HEK293 (cell line): ENCODE measurements around the gene PRR33.
A peak's percentile ranks its signal among the peaks of the same experiment; 100 is the strongest.

Source experiments
- CTCF ChIA-PET: fragments of 350-600 bp; formaldehyde crosslinking; extraction: SDS; loops from one replicate; lab custom pipeline; 2021; ENCODE audit warnings: antibody characterized with exemption; lab: Yijun Ruan, JAX
- POLR2A ChIA-PET: fragments of 300-600 bp; formaldehyde crosslinking; extraction: SDS; loops from one replicate; lab custom pipeline; 2020; ENCODE audit warnings: antibody characterized with exemption, inconsistent platforms; lab: Yijun Ruan, JAX
- H3K27ac ChIP-seq: fragments of 200-500 bp; sonication (Bioruptor generic); 2 replicates; pipeline ENCODE4 v1.5.1; 2014; ENCODE audit warnings: low read depth, low read length, control low read depth, inconsistent platforms; ENCODE audit errors: extremely low read depth
- H3K36me3 ChIP-seq, 2 experiments: fragments of 200-500 bp in 1 of 2; sonication (Bioruptor generic) in 1 of 2; 1 replicate in 1 of 2; 2 replicates in 1 of 2; pipeline ENCODE4 v1.5.1; 2014 to 2017; ENCODE audit warnings: inconsistent platforms in 2 of 2, low read length in 2 of 2; ENCODE audit not compliant: control insufficient read depth in 2 of 2, insufficient read depth in 1 of 2
- H3K4me1 ChIP-seq: fragments of 200-500 bp; sonication (Bioruptor generic); 2 replicates; pipeline ENCODE4 v1.5.1; 2014; ENCODE audit warnings: mild to moderate bottlenecking, low read length, inconsistent platforms; ENCODE audit not compliant: control insufficient read depth, insufficient read depth
- H3K4me3 ChIP-seq: 2 replicates; pipeline ENCODE4 v1.5.1; 2011; ENCODE audit warnings: low read depth, mild to moderate bottlenecking, control low read depth, low read length, moderate library complexity
- H3K9me3 ChIP-seq: fragments of 200-500 bp; sonication (Bioruptor generic); 2 replicates; pipeline ENCODE4 v1.5.1; 2014; ENCODE audit warnings: low read depth, low read length, inconsistent platforms; ENCODE audit not compliant: control insufficient read depth, insufficient read depth
- GLIS1 ChIP-seq: fragments of 450-650 bp; formaldehyde crosslinking; IDR thresholded peaks from 2 replicates; pipeline ENCODE4 v1.5.1; 2016; ENCODE audit warnings: missing biosample characterization, missing genetic modification characterization
- GLIS2 ChIP-seq: fragments of 450-650 bp; formaldehyde crosslinking; IDR thresholded peaks from 2 replicates; pipeline ENCODE4 v1.5.1; 2016; ENCODE audit warnings: missing biosample characterization, missing genetic modification characterization
- PBX3 ChIP-seq: sonication (generic); formaldehyde crosslinking; IDR thresholded peaks from 2 replicates; pipeline ENCODE4 v1.8.1; 2022; ENCODE audit warnings: mild to moderate bottlenecking, moderate library complexity, missing genetic modification reagents
- ZIC2 ChIP-seq: fragments of 450-650 bp; formaldehyde crosslinking; IDR thresholded peaks from 2 replicates; pipeline ENCODE4 v1.5.1; 2016; ENCODE audit warnings: missing biosample characterization, missing genetic modification characterization
- ZNF138 ChIP-seq: fragments of 450-650 bp; formaldehyde crosslinking; IDR thresholded peaks from 2 replicates; pipeline ENCODE4 v1.5.1; 2016; ENCODE audit warnings: missing biosample characterization, missing genetic modification characterization, borderline replicate concordance
- ZNF248 ChIP-seq: fragments of 450-650 bp; formaldehyde crosslinking; IDR thresholded peaks from 2 replicates; pipeline ENCODE4 v1.5.1; 2017; ENCODE audit warnings: missing biosample characterization, missing genetic modification characterization
- ZNF350 ChIP-seq: fragments of 450-650 bp; formaldehyde crosslinking; IDR thresholded peaks from 2 replicates; pipeline ENCODE4 v1.5.0; 2017; ENCODE audit warnings: missing biosample characterization, mild to moderate bottlenecking, missing genetic modification characterization
- ZNF354C ChIP-seq: fragments of 450-650 bp; formaldehyde crosslinking; IDR thresholded peaks from 2 replicates; pipeline ENCODE4 v1.5.1; 2016; ENCODE audit warnings: missing biosample characterization, missing genetic modification characterization, low read depth, borderline replicate concordance
- ZNF37A ChIP-seq: fragments of 450-650 bp; IDR thresholded peaks from 2 replicates; pipeline ENCODE4 v1.5.1; 2018; ENCODE audit warnings: missing biosample characterization, missing genetic modification characterization
- ZNF423 ChIP-seq: fragments of 450-650 bp; formaldehyde crosslinking; IDR thresholded peaks from 2 replicates; pipeline ENCODE4 v1.5.1; 2016; ENCODE audit warnings: missing biosample characterization, missing genetic modification characterization
- ZNF433 ChIP-seq: fragments of 450-650 bp; formaldehyde crosslinking; IDR thresholded peaks from 2 replicates; pipeline ENCODE4 v1.5.1; 2016; ENCODE audit warnings: missing biosample characterization, missing genetic modification characterization, low read depth
- TF ChIP-seq, protein P1 (sequence below): fragments of 450-650 bp; formaldehyde crosslinking; IDR thresholded peaks from 2 replicates; pipeline ENCODE4 v1.5.1; 2016; ENCODE audit warnings: missing biosample characterization, missing genetic modification characterization, borderline replicate concordance
- TF ChIP-seq, protein P2 (sequence below): fragments of 450-650 bp; formaldehyde crosslinking; IDR thresholded peaks from 2 replicates; pipeline ENCODE4 v1.5.1; 2016; ENCODE audit warnings: missing biosample characterization, missing genetic modification characterization, borderline replicate concordance

PRR33 gene

DNA sequence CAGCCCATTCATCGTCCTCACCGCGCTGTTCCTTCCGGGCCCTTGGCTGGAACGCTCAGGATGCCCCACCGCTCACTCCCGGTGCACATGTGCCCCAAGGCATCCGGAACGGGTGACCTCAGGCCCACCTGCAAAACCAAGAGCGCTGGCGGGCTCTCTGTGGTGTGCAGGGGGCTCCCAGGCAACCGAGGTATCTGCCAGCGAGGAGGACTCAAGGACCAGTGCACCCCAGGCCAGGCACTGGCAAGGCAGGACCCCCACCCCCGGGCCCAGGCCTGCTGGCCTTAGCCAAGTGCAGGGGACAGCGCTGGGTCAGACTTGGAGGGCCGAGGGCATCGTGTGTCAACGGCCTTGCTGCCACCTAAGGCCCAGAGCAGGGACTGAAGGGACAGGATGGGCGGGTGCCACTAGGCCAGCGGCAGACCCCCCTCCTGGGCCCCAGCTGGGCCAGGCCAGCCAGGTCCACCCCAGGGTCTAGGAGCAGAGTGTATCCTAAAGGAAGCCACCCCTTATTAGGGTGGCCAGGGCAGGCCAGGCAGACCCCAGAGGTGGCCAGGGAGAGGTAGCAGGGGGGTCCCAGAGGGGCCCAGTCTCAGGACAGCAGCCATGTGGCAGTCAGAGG lies 36.3 kb upstream of the PRR33 start:
- TF ChIP-seq ZNF248 (tag by site-specific recombination), result no peak
- TF ChIP-seq ZNF37A (tag by site-specific recombination), result no peak
- TF ChIP-seq GLIS2 (tag by site-specific recombination), result 0 out of 2 replicates have a peak, but pooled peaks have one; percentile 14
- Histone ChIP-seq H3K9me3 (no peaks in the 10 kb centered on the region), H3K36me3 (no peaks in the 10 kb centered on the region), H3K4me3 (no peak overlapping the region), H3K27ac (no peak overlapping the region), H3K4me1 (no peaks in the 10 kb centered on the region)
- ChIA-PET CTCF (no interaction called here), POLR2A (no interaction called here)

DNA sequence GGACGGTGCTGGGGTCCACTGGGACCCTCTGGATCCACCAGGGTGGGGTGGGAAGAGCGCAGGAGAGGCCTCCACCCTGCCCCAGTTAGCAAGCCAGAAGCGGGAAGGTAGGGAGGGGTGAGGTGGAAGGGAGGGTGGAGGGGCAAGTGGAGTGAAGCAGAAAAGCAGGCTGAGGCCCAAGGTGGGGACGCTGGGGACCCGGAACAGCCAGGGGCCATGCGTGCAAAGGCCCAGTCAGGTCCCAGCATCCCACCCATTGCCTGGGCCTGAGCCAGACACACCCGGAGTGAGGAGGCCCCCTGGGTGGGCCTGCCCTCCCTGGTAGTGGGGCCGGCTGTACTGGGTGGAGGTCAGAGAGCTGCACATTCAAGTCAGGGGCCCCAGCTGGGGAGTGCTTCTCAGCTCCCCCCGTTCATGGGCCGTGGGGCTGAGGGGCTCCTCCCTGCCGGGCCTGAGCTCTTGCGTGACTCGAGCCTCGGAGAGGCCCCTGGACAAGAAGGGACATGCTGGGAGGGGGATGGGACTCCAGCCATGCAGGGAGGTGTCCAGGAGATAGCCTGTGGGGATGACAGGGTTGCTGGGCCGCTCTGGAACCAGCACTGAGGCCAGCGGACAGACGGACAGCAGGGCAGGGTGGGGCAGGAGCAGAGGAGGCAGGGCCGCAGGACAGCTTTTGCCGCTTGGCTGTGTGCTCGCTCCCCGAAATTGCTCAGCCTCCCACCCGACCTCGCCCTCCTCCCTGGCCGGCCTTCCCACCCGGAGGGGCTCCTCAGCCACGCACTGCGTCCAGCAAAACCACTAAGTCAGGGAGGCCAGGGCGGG lies 35.5 kb upstream of the PRR33 start:
- POLR2A ChIA-PET, result no interaction called here
- Histone ChIP-seq H3K4me3 (no peak overlapping the region), H3K9me3 (no peaks in the 10 kb centered on the region), H3K4me1 (no peaks in the 10 kb centered on the region), H3K27ac (no peak overlapping the region), H3K36me3 (no peaks in the 10 kb centered on the region)
- CTCF ChIA-PET, result no interaction called here
- TF ChIP-seq ZNF138, result no peak
- 0 out of 2 replicates have a peak, but pooled peaks have one; percentile 10 for TF ChIP-seq GLIS1 (tag by site-specific recombination)
- no peak for TF ChIP-seq ZNF423 (tag by site-specific recombination)
- TF ChIP-seq, protein P1, sequence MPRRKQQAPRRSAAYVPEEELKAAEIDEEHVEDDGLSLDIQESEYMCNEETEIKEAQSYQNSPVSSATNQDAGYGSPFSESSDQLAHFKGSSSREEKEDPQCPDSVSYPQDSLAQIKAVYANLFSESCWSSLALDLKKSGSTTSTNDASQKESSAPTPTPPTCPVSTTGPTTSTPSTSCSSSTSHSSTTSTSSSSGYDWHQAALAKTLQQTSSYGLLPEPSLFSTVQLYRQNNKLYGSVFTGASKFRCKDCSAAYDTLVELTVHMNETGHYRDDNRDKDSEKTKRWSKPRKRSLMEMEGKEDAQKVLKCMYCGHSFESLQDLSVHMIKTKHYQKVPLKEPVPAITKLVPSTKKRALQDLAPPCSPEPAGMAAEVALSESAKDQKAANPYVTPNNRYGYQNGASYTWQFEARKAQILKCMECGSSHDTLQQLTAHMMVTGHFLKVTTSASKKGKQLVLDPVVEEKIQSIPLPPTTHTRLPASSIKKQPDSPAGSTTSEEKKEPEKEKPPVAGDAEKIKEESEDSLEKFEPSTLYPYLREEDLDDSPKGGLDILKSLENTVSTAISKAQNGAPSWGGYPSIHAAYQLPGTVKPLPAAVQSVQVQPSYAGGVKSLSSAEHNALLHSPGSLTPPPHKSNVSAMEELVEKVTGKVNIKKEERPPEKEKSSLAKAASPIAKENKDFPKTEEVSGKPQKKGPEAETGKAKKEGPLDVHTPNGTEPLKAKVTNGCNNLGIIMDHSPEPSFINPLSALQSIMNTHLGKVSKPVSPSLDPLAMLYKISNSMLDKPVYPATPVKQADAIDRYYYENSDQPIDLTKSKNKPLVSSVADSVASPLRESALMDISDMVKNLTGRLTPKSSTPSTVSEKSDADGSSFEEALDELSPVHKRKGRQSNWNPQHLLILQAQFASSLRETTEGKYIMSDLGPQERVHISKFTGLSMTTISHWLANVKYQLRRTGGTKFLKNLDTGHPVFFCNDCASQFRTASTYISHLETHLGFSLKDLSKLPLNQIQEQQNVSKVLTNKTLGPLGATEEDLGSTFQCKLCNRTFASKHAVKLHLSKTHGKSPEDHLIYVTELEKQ (tag by site-specific recombination), result no peak
- no peak for TF ChIP-seq ZNF350 (tag by site-specific recombination)
- TF ChIP-seq ZIC2 (tag by site-specific recombination), result peak; percentile 17

- ChIA-PET CTCF (no interaction called here), POLR2A (no interaction called here)
- Histone ChIP-seq H3K9me3 (no peaks in the 10 kb centered on the region), H3K4me3 (no peak overlapping the region), H3K4me1 (no peaks in the 10 kb centered on the region), H3K27ac (no peak overlapping the region), H3K36me3 (no peaks in the 10 kb centered on the region)
- TF ChIP-seq ZNF354C (tag by site-specific recombination) (no peak), ZNF433 (tag by site-specific recombination) (no peak), PBX3 (no peak)
- TF ChIP-seq, protein P2, sequence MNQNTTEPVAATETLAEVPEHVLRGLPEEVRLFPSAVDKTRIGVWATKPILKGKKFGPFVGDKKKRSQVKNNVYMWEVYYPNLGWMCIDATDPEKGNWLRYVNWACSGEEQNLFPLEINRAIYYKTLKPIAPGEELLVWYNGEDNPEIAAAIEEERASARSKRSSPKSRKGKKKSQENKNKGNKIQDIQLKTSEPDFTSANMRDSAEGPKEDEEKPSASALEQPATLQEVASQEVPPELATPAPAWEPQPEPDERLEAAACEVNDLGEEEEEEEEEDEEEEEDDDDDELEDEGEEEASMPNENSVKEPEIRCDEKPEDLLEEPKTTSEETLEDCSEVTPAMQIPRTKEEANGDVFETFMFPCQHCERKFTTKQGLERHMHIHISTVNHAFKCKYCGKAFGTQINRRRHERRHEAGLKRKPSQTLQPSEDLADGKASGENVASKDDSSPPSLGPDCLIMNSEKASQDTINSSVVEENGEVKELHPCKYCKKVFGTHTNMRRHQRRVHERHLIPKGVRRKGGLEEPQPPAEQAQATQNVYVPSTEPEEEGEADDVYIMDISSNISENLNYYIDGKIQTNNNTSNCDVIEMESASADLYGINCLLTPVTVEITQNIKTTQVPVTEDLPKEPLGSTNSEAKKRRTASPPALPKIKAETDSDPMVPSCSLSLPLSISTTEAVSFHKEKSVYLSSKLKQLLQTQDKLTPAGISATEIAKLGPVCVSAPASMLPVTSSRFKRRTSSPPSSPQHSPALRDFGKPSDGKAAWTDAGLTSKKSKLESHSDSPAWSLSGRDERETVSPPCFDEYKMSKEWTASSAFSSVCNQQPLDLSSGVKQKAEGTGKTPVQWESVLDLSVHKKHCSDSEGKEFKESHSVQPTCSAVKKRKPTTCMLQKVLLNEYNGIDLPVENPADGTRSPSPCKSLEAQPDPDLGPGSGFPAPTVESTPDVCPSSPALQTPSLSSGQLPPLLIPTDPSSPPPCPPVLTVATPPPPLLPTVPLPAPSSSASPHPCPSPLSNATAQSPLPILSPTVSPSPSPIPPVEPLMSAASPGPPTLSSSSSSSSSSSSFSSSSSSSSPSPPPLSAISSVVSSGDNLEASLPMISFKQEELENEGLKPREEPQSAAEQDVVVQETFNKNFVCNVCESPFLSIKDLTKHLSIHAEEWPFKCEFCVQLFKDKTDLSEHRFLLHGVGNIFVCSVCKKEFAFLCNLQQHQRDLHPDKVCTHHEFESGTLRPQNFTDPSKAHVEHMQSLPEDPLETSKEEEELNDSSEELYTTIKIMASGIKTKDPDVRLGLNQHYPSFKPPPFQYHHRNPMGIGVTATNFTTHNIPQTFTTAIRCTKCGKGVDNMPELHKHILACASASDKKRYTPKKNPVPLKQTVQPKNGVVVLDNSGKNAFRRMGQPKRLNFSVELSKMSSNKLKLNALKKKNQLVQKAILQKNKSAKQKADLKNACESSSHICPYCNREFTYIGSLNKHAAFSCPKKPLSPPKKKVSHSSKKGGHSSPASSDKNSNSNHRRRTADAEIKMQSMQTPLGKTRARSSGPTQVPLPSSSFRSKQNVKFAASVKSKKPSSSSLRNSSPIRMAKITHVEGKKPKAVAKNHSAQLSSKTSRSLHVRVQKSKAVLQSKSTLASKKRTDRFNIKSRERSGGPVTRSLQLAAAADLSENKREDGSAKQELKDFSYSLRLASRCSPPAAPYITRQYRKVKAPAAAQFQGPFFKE, result no peak
Observed at GRCh38 chr11:1926156-1927025, 34.7 kb upstream of the PRR33 start.
